Esophagus mucosa (tissue), 1 donor: ENCODE measurements around the gene SEMA4G. TPM values are rescaled to one million over a fixed set of nuclear protein-coding genes. Genes with fewer than 3 reads are reported as not detected.

Experiments used
- ATAC-seq: fragments of 200-7000 bp; cut with Tn5 transposase; one replicate; pipeline ENCODE4 v1.9.1; 2020
- total RNA-seq: library from RNA; stranded (reverse); gene quantifications from one replicate; pipeline ENCODE4 v1.2.4, GENCODE V29; 2023
- donor health status: DM: yes; HTN: yes; CAD: no.

The SEMA4G gene
- total RNA-seq, 1 donor from 2014 or later = 0.96 TPM

GRCh38 chr10:101007915-101008822 is 38.9 kb downstream of the SEMA4G start:
- no peak for ATAC-seq

GRCh38 chr10:101008823-101009423 is 39.6 kb downstream of the SEMA4G start:
- ATAC-seq = no peak

GRCh38 chr10:101010329-101010728 is 41.0 kb downstream of the SEMA4G start:
- ATAC-seq = no peak

- no peak for ATAC-seq
These were observed 42.5 kb downstream of the SEMA4G start for GRCh38 chr10:101011517-101012423.

GRCh38 chr10:101012525-101013364 is 43.4 kb downstream of the SEMA4G start:
- peak; percentile 73 for ATAC-seq

- no peak for ATAC-seq
These were observed 44.1 kb downstream of the SEMA4G start for GRCh38 chr10:101013365-101013825.

GRCh38 chr10:101014230-101014884 is 45.1 kb downstream of the SEMA4G start:
- peak; percentile 65 for ATAC-seq

- no peak for ATAC-seq
These were observed 45.8 kb downstream of the SEMA4G start for GRCh38 chr10:101014966-101015581.

GRCh38 chr10:101015582-101015973 is 46.3 kb downstream of the SEMA4G start:
- no peak for ATAC-seq

- ATAC-seq = no peak
These were observed 47.5 kb downstream of the SEMA4G start for GRCh38 chr10:101016814-101017213.

- no peak for ATAC-seq
These were observed 48.9 kb downstream of the SEMA4G start for GRCh38 chr10:101018118-101018599.

GRCh38 chr10:101018600-101019439 is 49.5 kb downstream of the SEMA4G start:
- ATAC-seq = peak; percentile 62

Other genes with a start within 250 kb of the SEMA4G start
- not detected for gene PAX2, start 223.9 kb upstream of the SEMA4G start, total RNA-seq
- 11.5 TPM for gene SLF2, start 56.5 kb upstream of the SEMA4G start, total RNA-seq
- gene MRPL43, start 18.0 kb downstream of the SEMA4G start, total RNA-seq = 72.7 TPM
- gene TWNK, start 18.0 kb downstream of the SEMA4G start, total RNA-seq = 5.7 TPM
- gene LZTS2, start 30.3 kb downstream of the SEMA4G start, total RNA-seq = 23.0 TPM
- 0.04 TPM for gene PDZD7, start 61.6 kb downstream of the SEMA4G start, total RNA-seq
- gene SFXN3, start 61.7 kb downstream of the SEMA4G start, total RNA-seq = 4.9 TPM
- gene KAZALD1, start 92.5 kb downstream of the SEMA4G start, total RNA-seq = 4.1 TPM
- not detected for gene TLX1, start 161.8 kb downstream of the SEMA4G start, total RNA-seq